OCI-LY1 (cell line): ENCODE results near the gene CREG1.
A peak's percentile ranks its signal among the peaks of the same experiment; 100 is the strongest.

Experiments used
- H2AFZ ChIP-seq: fragments of 200-600 bp; sonication (generic), shearing (Covaris generic); 2 replicates; pipeline ENCODE4 v1.6.0; 2014; ENCODE audit warnings: antibody characterized with exemption, mild to moderate bottlenecking, low read length
- H3F3A ChIP-seq: fragments of 200-600 bp; sonication (generic), shearing (Covaris generic); 2 replicates; pipeline ENCODE4 v1.6.0; 2014; ENCODE audit warnings: mild to moderate bottlenecking, antibody characterized with exemption, low read length, moderate library complexity; ENCODE audit not compliant: insufficient read depth
- H3K27ac ChIP-seq: fragments of 200-600 bp; sonication (generic); 2 replicates; pipeline ENCODE4 v1.5.1; 2014; ENCODE audit warnings: low read length, mixed run types, mild to moderate bottlenecking, low read depth; ENCODE audit not compliant: poor library complexity, severe bottlenecking
- H3K27me3 ChIP-seq: fragments of 200-600 bp; sonication (generic); 2 replicates; pipeline ENCODE4 v1.6.0; 2014; ENCODE audit warnings: antibody characterized with exemption, mild to moderate bottlenecking, low read length, moderate library complexity; ENCODE audit not compliant: insufficient read depth
- H3K36me3 ChIP-seq: fragments of 200-600 bp; sonication (generic); 2 replicates; pipeline ENCODE4 v1.6.1; 2014; ENCODE audit warnings: mild to moderate bottlenecking, antibody characterized with exemption, low read length, moderate library complexity, mixed read lengths; ENCODE audit not compliant: insufficient read depth
- H3K4me1 ChIP-seq: fragments of 200-600 bp; sonication (generic); 2 replicates; pipeline ENCODE4 v1.5.1; 2014; ENCODE audit warnings: mild to moderate bottlenecking, low read length, moderate library complexity; ENCODE audit not compliant: insufficient read depth, severe bottlenecking
- H3K4me2 ChIP-seq: fragments of 200-600 bp; sonication (generic), shearing (Covaris generic); 2 replicates; pipeline ENCODE4 v1.6.1; 2014; ENCODE audit warnings: low read length
- H3K4me3 ChIP-seq: fragments of 200-600 bp; sonication (generic); 2 replicates; pipeline ENCODE4 v1.5.1; 2014; ENCODE audit warnings: low read length, low read depth, mild to moderate bottlenecking, mixed read lengths; ENCODE audit not compliant: poor library complexity, severe bottlenecking
- H3K79me2 ChIP-seq: fragments of 200-600 bp; shearing (Covaris generic); 2 replicates; pipeline ENCODE4 v1.6.1; 2016; ENCODE audit warnings: mixed run types, low read length, mixed read lengths; ENCODE audit not compliant: insufficient read depth
- H3K9ac ChIP-seq: fragments of 200-600 bp; sonication (generic), shearing (Covaris generic); 2 replicates; pipeline ENCODE4 v1.6.1; 2014; ENCODE audit warnings: mild to moderate bottlenecking, low read length, mixed read lengths
- H3K9me2 ChIP-seq: fragments of 200-600 bp; sonication (generic), shearing (Covaris generic); 2 replicates; pipeline ENCODE4 v1.6.1; 2014; ENCODE audit warnings: low read depth, mild to moderate bottlenecking, low read length, mixed read lengths
- H3K9me3 ChIP-seq: fragments of 200-600 bp; shearing (Covaris generic); 2 replicates; pipeline ENCODE4 v1.6.1; 2014; ENCODE audit warnings: low read length, mixed read lengths
- H4K20me1 ChIP-seq: fragments of 200-600 bp; sonication (generic), shearing (Covaris generic); 2 replicates; pipeline ENCODE4 v1.6.0; 2016; ENCODE audit warnings: mild to moderate bottlenecking, low read length; ENCODE audit not compliant: insufficient read depth
- CTCF ChIP-seq: fragments of 200-600 bp; sonication (generic), shearing (Covaris generic); IDR thresholded peaks from 2 replicates; pipeline ENCODE4 v1.5.1; 2017; ENCODE audit warnings: mild to moderate bottlenecking, antibody characterized with exemption, low read length, moderate library complexity, mixed read lengths
- EZH2 ChIP-seq: fragments of 200-600 bp; sonication (generic), shearing (Covaris generic); IDR thresholded peaks from 2 replicates; pipeline ENCODE4 v1.8.0; 2017; ENCODE audit warnings: borderline replicate concordance, mixed run types, mild to moderate bottlenecking, antibody characterized with exemption, low read length, moderate library complexity, mixed read lengths

CREG1 gene

GRCh38 chr1:167545349-167545748 is 8.2 kb downstream of the CREG1 start:
- Histone ChIP-seq H3K9ac (no peak overlapping the region), H3K27me3 (no peaks in the 10 kb centered on the region), H3K9me2 (no peaks in the 10 kb centered on the region), H3K4me3 (no peak overlapping the region), H3K36me3 (peaks cover 52% of the 10 kb centered on the region), H3K4me2 (no peak overlapping the region), H3K79me2 (no peaks in the 10 kb centered on the region), H3K4me1 (peaks cover 21% of the 10 kb centered on the region), H3K9me3 (no peaks in the 10 kb centered on the region), H3K27ac (no peak overlapping the region), H4K20me1 (no peaks in the 10 kb centered on the region), H3F3A (peaks cover 4% of the 10 kb centered on the region; the same call in 1 of the 2 replicates), H2AFZ (no peak overlapping the region)
- TF ChIP-seq CTCF (no peak), EZH2 (no peak)

DNA sequence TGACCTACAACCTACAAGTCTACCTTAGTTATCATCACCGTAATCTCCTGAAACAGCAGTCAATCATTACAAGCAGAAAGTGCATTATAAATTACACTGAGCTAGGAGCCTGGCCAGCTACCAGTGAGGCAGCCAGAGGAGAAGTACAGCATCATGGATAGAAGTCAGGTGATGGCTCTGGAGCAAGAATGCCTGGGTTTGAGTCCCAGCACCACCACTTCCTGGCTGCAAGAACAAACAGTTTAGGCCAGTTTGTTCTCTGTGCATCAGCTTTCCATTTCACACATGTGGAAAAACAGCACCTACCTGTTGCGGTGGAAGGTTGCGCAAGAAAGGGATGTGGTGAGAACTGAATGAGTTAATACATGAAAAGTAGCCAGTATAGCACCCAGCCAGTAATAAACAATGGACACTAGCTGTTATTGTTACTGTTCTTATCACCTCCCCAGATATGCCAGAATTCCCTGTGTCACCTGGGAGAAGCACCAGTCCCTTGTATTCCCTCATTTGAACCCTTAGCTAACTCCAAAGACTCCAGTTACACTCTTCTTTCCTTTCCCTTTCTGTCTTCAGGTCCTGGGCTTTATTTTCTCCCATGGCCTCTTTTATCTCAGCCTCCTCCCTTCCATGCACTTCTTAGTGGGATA is 9.0 kb downstream of the CREG1 start:
- TF ChIP-seq EZH2: no peak
- no peak for TF ChIP-seq CTCF
- Histone ChIP-seq H3K79me2 (no peaks in the 10 kb centered on the region), H3K4me3 (no peak overlapping the region), H3K4me1 (peaks cover 24% of the 10 kb centered on the region), H4K20me1 (no peaks in the 10 kb centered on the region), H3K27ac (no peak overlapping the region), H3K9me3 (no peaks in the 10 kb centered on the region), H3K4me2 (no peak overlapping the region), H3K9me2 (no peaks in the 10 kb centered on the region), H3K9ac (no peak overlapping the region), H2AFZ (no peak overlapping the region), H3K36me3 (peaks cover 52% of the 10 kb centered on the region), H3K27me3 (no peaks in the 10 kb centered on the region), H3F3A (peaks cover 4% of the 10 kb centered on the region; the same call in 1 of the 2 replicates)

GRCh38 chr1:167543199-167543990 is 10.2 kb downstream of the CREG1 start:
- H3K9me3 ChIP-seq: no peaks in the 10 kb centered on the region
- no peaks in the 10 kb centered on the region for H4K20me1 ChIP-seq
- H3K27me3 ChIP-seq: no peaks in the 10 kb centered on the region
- H2AFZ ChIP-seq: no peak overlapping the region
- peaks cover 50% of the 10 kb centered on the region for H3K36me3 ChIP-seq
- H3K4me3 ChIP-seq: no peak overlapping the region
- H3F3A ChIP-seq: peaks cover 9% of the 10 kb centered on the region; the same call in 1 of the 2 replicates
- H3K27ac ChIP-seq: peak overlapping the region; percentile 1
- no peaks in the 10 kb centered on the region for H3K9me2 ChIP-seq
- no peaks in the 10 kb centered on the region for H3K79me2 ChIP-seq
- no peak for TF ChIP-seq CTCF
- no peak for TF ChIP-seq EZH2
- H3K4me2 ChIP-seq: no peak overlapping the region
- peaks cover 29% of the 10 kb centered on the region for H3K4me1 ChIP-seq
- H3K9ac ChIP-seq: no peak overlapping the region
